GM23338 (cell line): ENCODE results near the gene COL8A1. TPM values are rescaled to one million over a fixed set of nuclear protein-coding genes. Genes with fewer than 3 reads are reported as not detected.

Experiments
- ATAC-seq: fragments of 200-7000 bp; cut with Tn5 transposase; 3 replicates; pipeline ENCODE4 v1.9.1; 2020
- DNase-seq: peaks from one replicate; pipeline ENCODE4 v3.0.0-alpha.2; 2015; ENCODE audit warnings: low spot score
- H2AFZ ChIP-seq: fragments of 200-600 bp; sonication (generic); 2 replicates; pipeline ENCODE4 v1.8.0; 2016; ENCODE audit warnings: antibody characterized with exemption, mild to moderate bottlenecking, moderate library complexity
- H3F3A ChIP-seq: fragments of 200-600 bp; sonication (generic); replicated peaks from 2 replicates; pipeline ENCODE4 v1.8.0; 2017; ENCODE audit warnings: antibody characterized with exemption, mixed run types, low read depth
- H3K27ac ChIP-seq: fragments of 200-600 bp; sonication (generic); 2 replicates; pipeline ENCODE4 v1.6.1; 2016; ENCODE audit warnings: low read depth
- H3K27me3 ChIP-seq: fragments of 200-600 bp; sonication (generic); 2 replicates; pipeline ENCODE4 v1.8.0; 2016; ENCODE audit warnings: mild to moderate bottlenecking, mixed run types, moderate library complexity; ENCODE audit not compliant: insufficient read depth
- H3K36me3 ChIP-seq: fragments of 200-600 bp; sonication (generic); 2 replicates; pipeline ENCODE4 v1.8.0; 2016; ENCODE audit warnings: mild to moderate bottlenecking; ENCODE audit not compliant: insufficient read depth
- H3K4me1 ChIP-seq: fragments of 200-600 bp; sonication (generic); 2 replicates; pipeline ENCODE4 v1.8.0; 2016; ENCODE audit warnings: mild to moderate bottlenecking, moderate library complexity; ENCODE audit not compliant: insufficient read depth
- H3K4me2 ChIP-seq: fragments of 200-600 bp; sonication (generic); 2 replicates; pipeline ENCODE4 v1.7.1; 2017; ENCODE audit warnings: mixed run types
- H3K4me3 ChIP-seq: fragments of 200-600 bp; sonication (generic); 2 replicates; pipeline ENCODE4 v1.6.1; 2016; ENCODE audit warnings: mixed run types
- H3K79me2 ChIP-seq: fragments of 200-600 bp; sonication (generic); replicated peaks from 2 replicates; pipeline ENCODE4 v1.8.0; 2017; ENCODE audit warnings: mild to moderate bottlenecking; ENCODE audit not compliant: insufficient read depth
- H3K9me2 ChIP-seq: fragments of 200-600 bp; sonication (generic); 2 replicates; pipeline ENCODE4 v1.8.0; 2017; ENCODE audit not compliant: insufficient read depth
- H4K20me1 ChIP-seq: fragments of 200-600 bp; sonication (generic); replicated peaks from 2 replicates; pipeline ENCODE4 v1.8.0; 2017; ENCODE audit warnings: mild to moderate bottlenecking; ENCODE audit not compliant: insufficient read depth
- H3K27ac Mint-ChIP-seq: 2 replicates; pipeline ENCODE4 v1.8.0; 2020; ENCODE audit warnings: inconsistent platforms, mild to moderate bottlenecking, moderate library complexity, mixed read lengths
- H3K27me3 Mint-ChIP-seq: 3 replicates; pipeline ENCODE4 v1.8.0; 2022; ENCODE audit warnings: low read depth, mild to moderate bottlenecking, moderate library complexity, mixed read lengths, inconsistent platforms; ENCODE audit not compliant: insufficient read depth, poor library complexity
- H3K36me3 Mint-ChIP-seq: 3 replicates; pipeline ENCODE4 v1.8.0; 2021; ENCODE audit warnings: low read depth, mild to moderate bottlenecking, inconsistent platforms, moderate library complexity, mixed read lengths
- H3K4me1 Mint-ChIP-seq: 3 replicates; pipeline ENCODE4 v1.8.0; 2020; ENCODE audit warnings: mild to moderate bottlenecking, inconsistent platforms, mixed read lengths
- H3K4me3 Mint-ChIP-seq: 3 replicates; pipeline ENCODE4 v1.8.0; 2021; ENCODE audit warnings: moderate library complexity, mild to moderate bottlenecking, inconsistent platforms, mixed read lengths
- H3K9me3 Mint-ChIP-seq: 3 replicates; pipeline ENCODE4 v1.8.0; 2020; ENCODE audit warnings: moderate library complexity, mild to moderate bottlenecking, inconsistent platforms, mixed read lengths
- CREB1 ChIP-seq: fragments of 250-450 bp; sonication (Bioruptor Pico); IDR thresholded peaks from 2 replicates; pipeline ENCODE4 v1.5.0; 2020; ENCODE audit warnings: low read depth, mild to moderate bottlenecking, moderate library complexity
- EZH2 ChIP-seq: fragments of 200-600 bp; sonication (generic); IDR thresholded peaks from one replicate; pipeline ENCODE4 v1.8.0; 2017; ENCODE audit warnings: antibody characterized with exemption, mild to moderate bottlenecking, low read depth; ENCODE audit not compliant: unreplicated experiment
- EZH2phosphoT487 ChIP-seq: fragments of 200-600 bp; sonication (generic); IDR thresholded peaks from one replicate; pipeline ENCODE4 v1.8.1; 2018; ENCODE audit warnings: antibody characterized with exemption; ENCODE audit not compliant: unreplicated experiment
- JUNB ChIP-seq: IDR thresholded peaks from one replicate; pipeline ENCODE4 v1.6.1; 2016; ENCODE audit warnings: antibody characterized with exemption; ENCODE audit not compliant: unreplicated experiment
- NANOG ChIP-seq: IDR thresholded peaks from 2 replicates; pipeline ENCODE4 v1.6.1; 2016; ENCODE audit warnings: antibody characterized with exemption, borderline replicate concordance
- POLR2AphosphoS5 ChIP-seq: IDR thresholded peaks from 2 replicates; pipeline ENCODE4 v1.6.1; 2016; ENCODE audit warnings: antibody characterized with exemption, low read depth
- STAT1 ChIP-seq: IDR thresholded peaks from one replicate; pipeline ENCODE4 v1.6.1; 2016; ENCODE audit warnings: antibody characterized with exemption; ENCODE audit not compliant: unreplicated experiment
- ZNF114 ChIP-seq: fragments of 250-450 bp; sonication (Bioruptor Pico); IDR thresholded peaks from 2 replicates; pipeline ENCODE4 v1.5.0; 2020; ENCODE audit warnings: mild to moderate bottlenecking, moderate library complexity
- ZNF331 ChIP-seq: fragments of 250-450 bp; sonication (Bioruptor Pico); IDR thresholded peaks from 2 replicates; pipeline ENCODE4 v1.5.0; 2020; ENCODE audit warnings: low read depth, mild to moderate bottlenecking, moderate library complexity
- polyA plus RNA-seq: library from polyadenylated mRNA; unstranded; fragments of >200 nt; fragmentation: Nextera tagmentation; extraction: Ambion mirVana; gene quantifications from 2 replicates; pipeline ENCODE4 v1.2.1, GENCODE V29; 2016
- total RNA-seq: library from RNA; depleted of rRNA; stranded (reverse); fragments of >200 nt; shearing (Covaris generic); gene quantifications from 2 replicates; pipeline ENCODE4 v1.2.3, GENCODE V29; 2014
- TF ChIP-seq, protein P1 (sequence below): fragments of 250-450 bp; sonication (Bioruptor Pico); IDR thresholded peaks from 2 replicates; pipeline ENCODE4 v1.5.0; 2020; ENCODE audit warnings: mild to moderate bottlenecking, moderate library complexity
- TF ChIP-seq, protein P2 (sequence below), 2 experiments: fragments of 200-600 bp in 1 of 2; sonication (generic) in 1 of 2; conservative IDR thresholded peaks; 2 replicates each; pipeline versions ENCODE4 v1.5.1 to v1.6.1; 2016 to 2017; ENCODE audit warnings: antibody characterized with exemption in 2 of 2, low read depth in 2 of 2, mild to moderate bottlenecking in 2 of 2, moderate library complexity in 1 of 2

COL8A1 gene
- total and polyA plus RNA-seq, 2 experiments from 2014 or later = 0.26 to 0.97 TPM

DNA sequence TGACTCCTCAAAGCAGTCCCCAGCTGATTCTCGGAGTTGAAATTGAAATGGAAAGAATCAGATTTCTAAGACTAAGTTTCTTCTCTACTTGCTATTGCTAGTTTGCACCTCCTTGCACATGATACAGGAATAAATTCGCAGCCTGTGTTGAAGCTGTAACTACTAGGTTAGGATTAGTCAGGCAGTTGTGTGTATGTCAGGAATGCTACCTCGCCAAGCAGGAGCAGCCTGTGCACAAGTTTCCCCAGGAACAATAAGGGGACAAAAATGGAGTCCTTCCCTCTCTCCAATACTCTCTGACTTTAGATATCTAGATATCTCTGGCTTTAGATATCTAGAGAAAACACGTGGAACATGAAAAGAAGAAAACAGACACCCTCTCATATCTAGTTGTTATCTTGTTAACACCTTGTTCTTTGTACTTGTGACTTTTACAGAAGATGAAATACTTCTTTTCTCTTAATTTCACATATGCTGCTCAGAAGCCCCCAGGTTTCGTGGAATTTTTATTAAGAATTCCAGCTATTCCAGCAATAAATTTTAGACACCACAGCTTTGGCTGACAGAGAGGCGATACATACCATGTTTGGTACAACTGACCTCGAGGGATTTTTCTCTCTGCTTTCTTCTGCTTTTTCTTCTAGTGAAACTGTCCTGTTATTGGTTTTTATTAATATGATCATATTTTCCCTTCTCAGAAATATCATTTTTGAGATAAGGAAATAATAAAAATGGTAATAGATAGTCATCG is 123.2 kb downstream of the COL8A1 start:
- no peak for TF ChIP-seq EZH2phosphoT487
- no peak for TF ChIP-seq NANOG
- no peak for TF ChIP-seq JUNB
- no peak for TF ChIP-seq CREB1 (CRISPR knock-in tag)
- TF ChIP-seq EZH2 = no peak
- H3F3A ChIP-seq = no peaks in the 10 kb centered on the region
- H3K4me2 ChIP-seq = no peak overlapping the region
- no peak for ATAC-seq
- no peak overlapping the region for H3K4me3 Mint-ChIP-seq
- H3K36me3 Mint-ChIP-seq = no peaks in the 10 kb centered on the region
- no peaks in the 10 kb centered on the region; the same call in 1 of the 2 replicates for H3K4me1 ChIP-seq
- H4K20me1 ChIP-seq = no peaks in the 10 kb centered on the region
- no peaks in the 10 kb centered on the region for H3K9me3 Mint-ChIP-seq
- H3K4me1 Mint-ChIP-seq = peaks cover 3% of the 10 kb centered on the region; the same call in 2 of the 3 replicates
- H3K27me3 ChIP-seq = no peaks in the 10 kb centered on the region
- H3K79me2 ChIP-seq = no peaks in the 10 kb centered on the region
- H3K4me3 ChIP-seq = no peak overlapping the region
- no peak for DNase-seq
- H3K27ac Mint-ChIP-seq = no peak overlapping the region
- H3K9me2 ChIP-seq = peaks cover 6% of the 10 kb centered on the region; the same call in 1 of the 2 replicates
- no peaks in the 10 kb centered on the region for H3K27me3 Mint-ChIP-seq
- H2AFZ ChIP-seq = no peak overlapping the region
- H3K27ac ChIP-seq = no peak overlapping the region
- no peaks in the 10 kb centered on the region for H3K36me3 ChIP-seq

DNA sequence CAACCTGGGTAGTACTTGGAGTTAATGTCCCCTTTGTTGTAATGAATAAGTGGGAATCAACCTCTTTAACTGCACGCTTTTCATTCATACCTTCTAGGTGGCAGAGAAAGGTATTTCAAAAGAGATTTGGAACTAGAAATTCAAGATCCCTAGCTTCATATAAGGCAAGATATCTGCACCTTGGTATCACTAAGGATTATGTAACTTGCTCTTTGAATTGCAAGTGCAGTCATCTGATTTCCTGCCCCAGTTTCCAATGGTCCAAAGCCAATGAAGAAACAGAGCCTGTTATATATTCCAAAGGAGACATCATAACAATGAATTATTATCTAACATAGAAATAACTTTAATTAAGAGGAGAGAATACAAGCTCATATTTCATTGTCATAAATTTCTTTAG is 124.5 kb downstream of the COL8A1 start:
- Mint-ChIP-seq H3K27me3 (no peaks in the 10 kb centered on the region), H3K4me3 (no peak overlapping the region), H3K36me3 (no peaks in the 10 kb centered on the region), H3K4me1 (peaks cover 3% of the 10 kb centered on the region; the same call in 2 of the 3 replicates), H3K27ac (no peak overlapping the region), H3K9me3 (no peaks in the 10 kb centered on the region)
- Histone ChIP-seq H3K79me2 (no peaks in the 10 kb centered on the region), H3F3A (no peaks in the 10 kb centered on the region), H3K4me3 (no peak overlapping the region), H3K4me2 (no peak overlapping the region), H3K9me2 (peaks cover 6% of the 10 kb centered on the region; the same call in 1 of the 2 replicates), H4K20me1 (no peaks in the 10 kb centered on the region), H3K27ac (no peak overlapping the region), H2AFZ (no peak overlapping the region), H3K36me3 (no peaks in the 10 kb centered on the region), H3K4me1 (no peaks in the 10 kb centered on the region; the same call in 1 of the 2 replicates), H3K27me3 (no peaks in the 10 kb centered on the region)
- ATAC-seq (no peak), DNase-seq (no peak)
- TF ChIP-seq CREB1 (CRISPR knock-in tag) (no peak), NANOG (no peak), EZH2 (no peak), POLR2AphosphoS5 (no peak), EZH2phosphoT487 (no peak), STAT1 (no peak), JUNB (no peak), ZNF114 (CRISPR knock-in tag) (no peak), ZNF331 (no peak)
- TF ChIP-seq, protein P1, sequence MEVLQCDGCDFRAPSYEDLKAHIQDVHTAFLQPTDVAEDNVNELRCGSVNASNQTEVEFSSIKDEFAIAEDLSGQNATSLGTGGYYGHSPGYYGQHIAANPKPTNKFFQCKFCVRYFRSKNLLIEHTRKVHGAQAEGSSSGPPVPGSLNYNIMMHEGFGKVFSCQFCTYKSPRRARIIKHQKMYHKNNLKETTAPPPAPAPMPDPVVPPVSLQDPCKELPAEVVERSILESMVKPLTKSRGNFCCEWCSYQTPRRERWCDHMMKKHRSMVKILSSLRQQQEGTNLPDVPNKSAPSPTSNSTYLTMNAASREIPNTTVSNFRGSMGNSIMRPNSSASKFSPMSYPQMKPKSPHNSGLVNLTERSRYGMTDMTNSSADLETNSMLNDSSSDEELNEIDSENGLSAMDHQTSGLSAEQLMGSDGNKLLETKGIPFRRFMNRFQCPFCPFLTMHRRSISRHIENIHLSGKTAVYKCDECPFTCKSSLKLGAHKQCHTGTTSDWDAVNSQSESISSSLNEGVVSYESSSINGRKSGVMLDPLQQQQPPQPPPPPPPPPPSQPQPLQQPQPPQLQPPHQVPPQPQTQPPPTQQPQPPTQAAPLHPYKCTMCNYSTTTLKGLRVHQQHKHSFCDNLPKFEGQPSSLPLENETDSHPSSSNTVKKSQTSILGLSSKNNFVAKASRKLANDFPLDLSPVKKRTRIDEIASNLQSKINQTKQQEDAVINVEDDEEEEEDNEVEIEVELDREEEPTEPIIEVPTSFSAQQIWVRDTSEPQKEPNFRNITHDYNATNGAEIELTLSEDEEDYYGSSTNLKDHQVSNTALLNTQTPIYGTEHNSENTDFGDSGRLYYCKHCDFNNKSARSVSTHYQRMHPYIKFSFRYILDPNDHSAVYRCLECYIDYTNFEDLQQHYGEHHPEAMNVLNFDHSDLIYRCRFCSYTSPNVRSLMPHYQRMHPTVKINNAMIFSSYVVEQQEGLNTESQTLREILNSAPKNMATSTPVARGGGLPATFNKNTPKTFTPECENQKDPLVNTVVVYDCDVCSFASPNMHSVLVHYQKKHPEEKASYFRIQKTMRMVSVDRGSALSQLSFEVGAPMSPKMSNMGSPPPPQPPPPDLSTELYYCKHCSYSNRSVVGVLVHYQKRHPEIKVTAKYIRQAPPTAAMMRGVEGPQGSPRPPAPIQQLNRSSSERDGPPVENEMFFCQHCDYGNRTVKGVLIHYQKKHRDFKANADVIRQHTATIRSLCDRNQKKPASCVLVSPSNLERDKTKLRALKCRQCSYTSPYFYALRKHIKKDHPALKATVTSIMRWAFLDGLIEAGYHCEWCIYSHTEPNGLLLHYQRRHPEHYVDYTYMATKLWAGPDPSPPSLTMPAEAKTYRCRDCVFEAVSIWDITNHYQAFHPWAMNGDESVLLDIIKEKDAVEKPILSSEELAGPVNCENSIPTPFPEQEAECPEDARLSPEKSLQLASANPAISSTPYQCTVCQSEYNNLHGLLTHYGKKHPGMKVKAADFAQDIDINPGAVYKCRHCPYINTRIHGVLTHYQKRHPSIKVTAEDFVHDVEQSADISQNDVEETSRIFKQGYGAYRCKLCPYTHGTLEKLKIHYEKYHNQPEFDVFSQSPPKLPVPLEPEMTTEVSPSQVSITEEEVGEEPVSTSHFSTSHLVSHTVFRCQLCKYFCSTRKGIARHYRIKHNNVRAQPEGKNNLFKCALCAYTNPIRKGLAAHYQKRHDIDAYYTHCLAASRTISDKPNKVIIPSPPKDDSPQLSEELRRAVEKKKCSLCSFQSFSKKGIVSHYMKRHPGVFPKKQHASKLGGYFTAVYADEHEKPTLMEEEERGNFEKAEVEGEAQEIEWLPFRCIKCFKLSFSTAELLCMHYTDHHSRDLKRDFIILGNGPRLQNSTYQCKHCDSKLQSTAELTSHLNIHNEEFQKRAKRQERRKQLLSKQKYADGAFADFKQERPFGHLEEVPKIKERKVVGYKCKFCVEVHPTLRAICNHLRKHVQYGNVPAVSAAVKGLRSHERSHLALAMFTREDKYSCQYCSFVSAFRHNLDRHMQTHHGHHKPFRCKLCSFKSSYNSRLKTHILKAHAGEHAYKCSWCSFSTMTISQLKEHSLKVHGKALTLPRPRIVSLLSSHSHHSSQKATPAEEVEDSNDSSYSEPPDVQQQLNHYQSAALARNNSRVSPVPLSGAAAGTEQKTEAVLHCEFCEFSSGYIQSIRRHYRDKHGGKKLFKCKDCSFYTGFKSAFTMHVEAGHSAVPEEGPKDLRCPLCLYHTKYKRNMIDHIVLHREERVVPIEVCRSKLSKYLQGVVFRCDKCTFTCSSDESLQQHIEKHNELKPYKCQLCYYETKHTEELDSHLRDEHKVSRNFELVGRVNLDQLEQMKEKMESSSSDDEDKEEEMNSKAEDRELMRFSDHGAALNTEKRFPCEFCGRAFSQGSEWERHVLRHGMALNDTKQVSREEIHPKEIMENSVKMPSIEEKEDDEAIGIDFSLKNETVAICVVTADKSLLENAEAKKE = no peak
- TF ChIP-seq, protein P2, sequence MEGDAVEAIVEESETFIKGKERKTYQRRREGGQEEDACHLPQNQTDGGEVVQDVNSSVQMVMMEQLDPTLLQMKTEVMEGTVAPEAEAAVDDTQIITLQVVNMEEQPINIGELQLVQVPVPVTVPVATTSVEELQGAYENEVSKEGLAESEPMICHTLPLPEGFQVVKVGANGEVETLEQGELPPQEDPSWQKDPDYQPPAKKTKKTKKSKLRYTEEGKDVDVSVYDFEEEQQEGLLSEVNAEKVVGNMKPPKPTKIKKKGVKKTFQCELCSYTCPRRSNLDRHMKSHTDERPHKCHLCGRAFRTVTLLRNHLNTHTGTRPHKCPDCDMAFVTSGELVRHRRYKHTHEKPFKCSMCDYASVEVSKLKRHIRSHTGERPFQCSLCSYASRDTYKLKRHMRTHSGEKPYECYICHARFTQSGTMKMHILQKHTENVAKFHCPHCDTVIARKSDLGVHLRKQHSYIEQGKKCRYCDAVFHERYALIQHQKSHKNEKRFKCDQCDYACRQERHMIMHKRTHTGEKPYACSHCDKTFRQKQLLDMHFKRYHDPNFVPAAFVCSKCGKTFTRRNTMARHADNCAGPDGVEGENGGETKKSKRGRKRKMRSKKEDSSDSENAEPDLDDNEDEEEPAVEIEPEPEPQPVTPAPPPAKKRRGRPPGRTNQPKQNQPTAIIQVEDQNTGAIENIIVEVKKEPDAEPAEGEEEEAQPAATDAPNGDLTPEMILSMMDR (conservative IDR thresholded peaks at IDR 0.05; ENCODE audit: low read depth in 2 of 2) = no peak
